H1 (cell line): ENCODE results near the gene DAPK3. TPM values are rescaled to one million over a fixed set of nuclear protein-coding genes. Genes with fewer than 3 reads are reported as not detected.

Experiments used
- EZH2 ChIP-seq: fragments of 200-600 bp; sonication (generic); IDR thresholded peaks from 2 replicates; pipeline ENCODE4 v1.7.1; 2012; ENCODE audit warnings: low read depth, mild to moderate bottlenecking, moderate library complexity, low read length, inconsistent platforms; ENCODE audit not compliant: severe bottlenecking
- KDM1A ChIP-seq: fragments of 200-600, 300-600 bp; sonication (generic); IDR thresholded peaks from 2 replicates; pipeline ENCODE4 v1.7.1; 2016; ENCODE audit warnings: mild to moderate bottlenecking, low read length, borderline replicate concordance
- NRF1 ChIP-seq: IDR thresholded peaks from 2 replicates; pipeline ENCODE4 v1.6.1; 2011; ENCODE audit warnings: mild to moderate bottlenecking, low read depth, low read length, improper control_type of control experiment
- SP2 ChIP-seq: IDR thresholded peaks from 2 replicates; pipeline ENCODE4 v1.6.1; 2012; ENCODE audit warnings: mild to moderate bottlenecking, low read length, inconsistent platforms
- TCF12 ChIP-seq: IDR thresholded peaks from 2 replicates; pipeline ENCODE4 v1.6.1; 2011; ENCODE audit warnings: low read depth, mild to moderate bottlenecking, low read length
- TEAD4 ChIP-seq: IDR thresholded peaks from 2 replicates; pipeline ENCODE4 v1.6.1; 2012; ENCODE audit warnings: low read depth, low read length, inconsistent platforms, mixed read lengths
- polyA plus RNA-seq, 7 experiments: library from polyadenylated mRNA; depleted of rRNA in 3 of 7; stranded (reverse) in 5 of 7; unstranded in 2 of 7; fragments of >200 nt in 5 of 7; fragments of 200-250 nt in 2 of 7; gene quantifications; 1 replicate in 5 of 7; 2 replicates in 1 of 7; 4 replicates in 1 of 7; pipeline versions ENCODE4 v1.2.1 to v1.2.3, GENCODE V29; 2011 to 2013; ENCODE audit warnings: missing spikeins in 2 of 7, mixed read lengths in 2 of 7
- total RNA-seq: library from RNA; stranded (reverse); fragmentation: NEBNext Ultra II Directional; extraction: Animal tissue kit (Norgen Biotek cat#: 25700); gene quantifications from 2 replicates; pipeline ENCODE4 v1.2.1, GENCODE V29; 2021
- TF ChIP-seq, protein P1 (sequence below): IDR thresholded peaks from 2 replicates; pipeline ENCODE4 v1.6.1; 2012; ENCODE audit warnings: inconsistent platforms
- TF ChIP-seq, protein P2 (sequence below): IDR thresholded peaks from 2 replicates; pipeline ENCODE4 v1.6.1; 2011; ENCODE audit warnings: low read depth, mild to moderate bottlenecking, low read length; ENCODE audit not compliant: insufficient read depth

Gene DAPK3
- total and polyA plus RNA-seq, 2 of the 8 experiments (the other 6 are each of a cell fraction or from before 2014, with no cell fraction given): 53.2 to 78.1 TPM

GRCh38 chr19:3987619-3988371, 16.9 kb upstream of the DAPK3 start (continued):
- peak; percentile 96 for TF ChIP-seq NRF1
- no peak for TF ChIP-seq TEAD4
- TF ChIP-seq SP2: no peak
- peak; percentile 79 for TF ChIP-seq KDM1A
- no peak for TF ChIP-seq TCF12
- no peak for TF ChIP-seq EZH2
- TF ChIP-seq, protein P1, sequence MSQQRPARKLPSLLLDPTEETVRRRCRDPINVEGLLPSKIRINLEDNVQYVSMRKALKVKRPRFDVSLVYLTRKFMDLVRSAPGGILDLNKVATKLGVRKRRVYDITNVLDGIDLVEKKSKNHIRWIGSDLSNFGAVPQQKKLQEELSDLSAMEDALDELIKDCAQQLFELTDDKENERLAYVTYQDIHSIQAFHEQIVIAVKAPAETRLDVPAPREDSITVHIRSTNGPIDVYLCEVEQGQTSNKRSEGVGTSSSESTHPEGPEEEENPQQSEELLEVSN: no peak
- TF ChIP-seq, protein P2, sequence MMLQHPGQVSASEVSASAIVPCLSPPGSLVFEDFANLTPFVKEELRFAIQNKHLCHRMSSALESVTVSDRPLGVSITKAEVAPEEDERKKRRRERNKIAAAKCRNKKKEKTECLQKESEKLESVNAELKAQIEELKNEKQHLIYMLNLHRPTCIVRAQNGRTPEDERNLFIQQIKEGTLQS: peak; percentile 73
